Subcutaneous adipose tissue (tissue), 4 donors: ENCODE results near the gene CNTN4. TPM values are rescaled to one million over a fixed set of nuclear protein-coding genes. Genes with fewer than 3 reads are reported as not detected.

Source experiments
- CTCF ChIP-seq: fragments of 450-650 bp; IDR thresholded peaks from one replicate; pipeline ENCODE4 v1.5.1; 2016; ENCODE audit warnings: low read depth, mild to moderate bottlenecking, control low read depth, antibody characterized with exemption, moderate library complexity
- total RNA-seq, 4 donors: library from RNA; depleted of rRNA; stranded (reverse); fragments of >200 nt; gene quantifications; one replicate each; pipeline ENCODE4 v1.1.0, GENCODE V29; 2016

The CNTN4 gene
- total RNA-seq, 4 donors from 2014 or later: 4.2 to 10.5 (median 4.6) TPM

DNA sequence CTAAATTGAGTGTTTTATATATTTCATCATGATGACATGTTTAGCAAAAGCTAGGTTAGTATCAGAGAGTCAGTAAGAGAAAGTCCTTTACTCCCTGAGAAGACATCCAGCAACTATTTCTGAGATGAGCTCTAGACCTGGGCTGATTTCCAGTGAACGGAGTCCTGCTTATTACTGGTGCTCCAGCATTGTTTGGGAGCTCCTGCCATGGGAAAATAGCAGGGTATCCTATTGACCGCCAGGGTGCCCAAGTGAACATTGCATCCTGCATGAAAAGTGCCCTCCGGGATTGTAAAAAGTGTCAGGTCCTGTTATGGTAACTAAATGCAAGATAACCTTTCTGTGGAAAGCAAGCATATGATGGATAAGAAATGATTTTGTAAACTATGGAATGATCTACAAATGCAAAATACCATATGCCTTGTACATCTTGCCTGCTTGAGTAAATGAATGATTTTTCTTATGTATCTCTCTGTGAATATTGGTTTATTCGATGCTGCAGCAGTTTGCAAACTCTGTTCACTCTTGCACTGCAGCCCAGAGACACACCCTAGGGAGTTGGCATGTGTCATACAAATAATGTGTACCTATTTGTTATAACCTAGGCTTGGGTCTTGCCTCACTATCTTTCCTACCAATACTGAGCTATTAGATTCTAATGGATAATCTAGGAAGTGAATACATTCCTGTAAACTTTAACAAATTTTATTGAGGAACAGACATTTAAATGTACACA lies 914.8 kb downstream of the CNTN4 start:
- TF ChIP-seq CTCF: no peak

- no peak for TF ChIP-seq CTCF
These were observed 916.8 kb downstream of the CNTN4 start for GRCh38 chr3:3015185-3016089.

GRCh38 chr3:3016226-3016625 lies 917.6 kb downstream of the CNTN4 start:
- TF ChIP-seq CTCF: no peak

- no peak for TF ChIP-seq CTCF
These were observed 921.5 kb downstream of the CNTN4 start for GRCh38 chr3:3020209-3020608.

DNA sequence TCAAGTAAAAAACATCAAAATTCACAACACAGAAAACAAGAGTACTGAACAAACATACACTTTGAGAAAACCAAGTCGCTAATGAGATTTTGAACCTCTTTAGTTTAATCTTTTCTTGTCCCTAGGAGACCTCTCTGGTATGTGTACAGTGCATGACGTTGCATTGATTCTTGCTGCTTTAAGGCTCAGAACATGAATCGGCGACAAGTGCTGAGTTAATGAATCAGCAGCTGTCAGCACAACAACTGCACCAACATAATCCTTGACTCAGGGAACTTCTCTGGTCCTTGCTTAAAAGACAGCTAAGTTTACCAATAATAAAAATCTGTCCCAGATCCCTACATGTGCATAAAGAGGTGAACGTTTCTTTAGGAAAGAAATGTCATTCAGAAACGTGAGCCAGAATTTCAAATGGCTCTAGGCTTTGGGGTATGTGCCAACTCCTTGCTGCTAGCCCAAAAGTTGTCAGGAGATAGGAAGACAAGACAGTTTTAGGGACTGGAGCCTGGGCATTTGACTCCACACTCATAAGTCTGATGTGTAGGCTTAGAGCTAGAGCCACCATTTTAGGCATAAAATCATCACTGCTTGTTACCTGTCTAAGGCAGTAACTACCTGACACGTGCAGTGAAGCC lies 924.6 kb downstream of the CNTN4 start:
- TF ChIP-seq CTCF: no peak

DNA sequence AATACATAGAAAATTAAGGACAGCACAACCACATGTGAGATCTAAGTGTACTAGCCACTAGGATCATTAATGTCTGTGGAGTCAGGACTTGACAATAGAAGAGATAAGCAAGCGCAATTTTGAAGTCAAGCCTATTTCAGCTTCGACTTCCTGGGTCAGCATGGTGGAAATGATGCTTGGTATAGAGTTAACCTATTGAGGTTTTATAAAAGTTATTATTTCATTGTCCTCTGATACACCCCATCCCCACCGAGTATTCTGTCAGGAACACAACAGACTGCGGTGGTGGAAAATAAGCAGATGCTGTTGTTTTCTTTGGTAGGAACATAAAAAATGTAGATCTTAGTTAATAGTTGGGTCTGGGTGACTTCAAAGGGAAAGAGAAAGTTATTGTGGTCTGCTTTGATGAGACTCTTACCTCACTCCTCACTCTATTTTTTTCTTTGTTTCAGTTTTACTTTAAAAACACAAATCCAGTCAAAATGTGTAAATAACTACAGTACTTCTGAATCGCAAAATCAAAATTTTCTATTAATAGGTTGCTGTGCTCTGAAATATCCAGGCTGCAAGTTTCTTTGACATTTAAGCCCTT lies 929.4 kb downstream of the CNTN4 start:
- no peak for TF ChIP-seq CTCF
